LNCAP (cell line): ENCODE measurements around the gene SDHAF3.
A peak's percentile ranks its signal among the peaks of the same experiment; 100 is the strongest.

ENCODE experiments used
- TF ChIP-seq, protein P1 (sequence below): fragments of 450-650 bp; IDR thresholded peaks from 2 replicates; pipeline ENCODE4 v1.5.1; 2017; ENCODE audit warnings: mild to moderate bottlenecking

Gene SDHAF3

DNA sequence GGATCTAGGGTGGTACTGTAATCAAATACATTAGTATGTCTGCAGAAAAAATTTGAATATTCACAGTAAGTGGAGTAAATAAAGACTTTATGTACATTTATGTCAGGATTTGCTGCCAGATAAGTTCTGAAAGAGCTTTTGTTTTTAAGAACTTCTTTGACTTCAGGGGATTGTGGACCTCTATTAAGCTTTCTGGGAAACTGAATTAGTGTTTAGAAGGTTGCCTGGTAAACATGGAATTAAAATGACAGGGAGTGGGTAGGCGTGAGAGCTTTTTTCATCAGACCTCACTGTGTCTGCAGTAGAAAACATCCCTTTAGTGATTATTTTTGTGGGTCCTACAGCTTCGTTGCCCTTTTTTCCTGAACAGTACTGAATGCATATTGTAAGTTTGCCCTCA is 15.7 kb downstream of the SDHAF3 start:
- TF ChIP-seq, protein P1, sequence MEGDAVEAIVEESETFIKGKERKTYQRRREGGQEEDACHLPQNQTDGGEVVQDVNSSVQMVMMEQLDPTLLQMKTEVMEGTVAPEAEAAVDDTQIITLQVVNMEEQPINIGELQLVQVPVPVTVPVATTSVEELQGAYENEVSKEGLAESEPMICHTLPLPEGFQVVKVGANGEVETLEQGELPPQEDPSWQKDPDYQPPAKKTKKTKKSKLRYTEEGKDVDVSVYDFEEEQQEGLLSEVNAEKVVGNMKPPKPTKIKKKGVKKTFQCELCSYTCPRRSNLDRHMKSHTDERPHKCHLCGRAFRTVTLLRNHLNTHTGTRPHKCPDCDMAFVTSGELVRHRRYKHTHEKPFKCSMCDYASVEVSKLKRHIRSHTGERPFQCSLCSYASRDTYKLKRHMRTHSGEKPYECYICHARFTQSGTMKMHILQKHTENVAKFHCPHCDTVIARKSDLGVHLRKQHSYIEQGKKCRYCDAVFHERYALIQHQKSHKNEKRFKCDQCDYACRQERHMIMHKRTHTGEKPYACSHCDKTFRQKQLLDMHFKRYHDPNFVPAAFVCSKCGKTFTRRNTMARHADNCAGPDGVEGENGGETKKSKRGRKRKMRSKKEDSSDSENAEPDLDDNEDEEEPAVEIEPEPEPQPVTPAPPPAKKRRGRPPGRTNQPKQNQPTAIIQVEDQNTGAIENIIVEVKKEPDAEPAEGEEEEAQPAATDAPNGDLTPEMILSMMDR = no peak

DNA sequence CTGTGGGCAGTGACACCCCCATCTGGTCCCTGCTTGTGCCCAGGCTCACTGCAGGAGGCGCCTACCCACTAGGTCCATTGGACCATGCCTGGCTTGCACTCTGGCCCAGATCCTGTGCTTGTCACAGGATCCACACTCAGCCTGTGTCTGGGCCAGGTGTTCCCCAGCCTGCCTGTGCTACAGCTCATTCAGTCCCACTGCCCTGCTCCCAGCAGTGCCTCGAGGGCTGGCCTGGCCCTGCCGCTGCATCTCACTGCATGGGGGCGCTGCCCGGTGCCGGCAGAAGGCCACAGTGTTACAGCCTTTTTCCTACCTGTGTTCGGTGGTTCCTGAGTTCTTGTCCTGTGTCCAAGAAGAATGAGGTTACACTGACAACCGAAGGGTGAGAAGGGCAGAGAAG is 21.3 kb downstream of the SDHAF3 start:
- TF ChIP-seq, protein P1 = no peak

DNA sequence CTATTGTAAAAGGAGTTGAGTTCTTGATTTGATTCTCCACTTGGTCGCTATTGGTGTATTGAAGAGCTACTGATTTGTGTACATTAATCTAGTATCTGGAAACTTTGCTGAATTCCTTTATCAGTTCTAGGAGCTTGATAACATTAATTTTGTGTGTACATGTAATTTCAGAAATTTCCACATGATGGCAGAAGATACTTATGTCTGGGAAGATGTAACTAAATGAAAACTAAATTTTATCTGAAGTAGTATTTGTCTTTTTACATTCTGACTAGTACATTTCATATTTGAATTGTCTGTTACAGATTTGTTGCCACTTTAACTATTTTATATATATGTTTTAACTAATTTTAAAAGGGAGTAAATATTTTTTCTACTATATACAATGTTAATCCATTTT is 27.6 kb downstream of the SDHAF3 start:
- TF ChIP-seq, protein P1 = peak; percentile 73

DNA sequence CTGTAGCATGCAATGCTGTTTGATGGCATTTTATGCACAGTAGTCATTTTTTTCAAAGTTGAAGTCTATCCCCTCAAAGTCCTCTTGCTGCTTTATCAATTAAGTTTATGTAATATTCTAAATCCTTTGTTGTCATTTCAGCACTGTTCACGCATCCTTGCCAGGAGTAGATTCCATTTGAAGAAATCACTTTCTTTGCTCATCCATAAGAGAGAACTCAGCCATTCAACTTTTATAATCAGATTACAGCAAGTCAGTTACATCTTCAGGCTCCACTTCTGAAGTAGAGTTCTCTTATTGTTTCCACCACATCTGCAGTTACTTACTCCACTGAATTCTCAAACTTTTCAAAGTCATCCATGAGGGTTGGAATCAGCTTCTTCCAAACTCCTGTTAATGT is 32.3 kb downstream of the SDHAF3 start:
- TF ChIP-seq, protein P1 = no peak

DNA sequence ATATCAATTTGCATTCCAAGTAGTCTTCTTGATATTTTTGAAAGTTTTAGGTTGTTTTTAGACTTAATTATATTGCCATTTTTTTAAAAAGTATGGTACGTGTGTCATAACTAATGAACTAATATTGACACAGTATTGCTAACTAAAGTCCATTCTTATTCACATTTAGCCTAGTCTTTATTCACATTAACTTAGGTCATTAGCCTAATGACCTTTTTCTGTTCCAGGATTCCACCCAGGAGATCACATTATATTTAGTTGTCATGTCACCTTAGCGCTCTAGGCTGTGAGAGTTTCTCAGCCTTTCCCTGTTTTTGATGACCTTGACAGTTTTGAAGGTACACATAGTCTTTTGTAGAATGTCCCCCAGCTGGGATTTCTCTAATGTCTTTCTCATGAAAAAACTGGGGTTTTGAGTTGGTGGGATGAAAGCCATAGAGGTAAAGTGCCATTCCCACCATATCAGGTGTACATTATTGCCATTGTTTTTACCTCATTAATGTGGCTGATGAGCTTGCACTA is 38.5 kb downstream of the SDHAF3 start:
- TF ChIP-seq, protein P1 = no peak

DNA sequence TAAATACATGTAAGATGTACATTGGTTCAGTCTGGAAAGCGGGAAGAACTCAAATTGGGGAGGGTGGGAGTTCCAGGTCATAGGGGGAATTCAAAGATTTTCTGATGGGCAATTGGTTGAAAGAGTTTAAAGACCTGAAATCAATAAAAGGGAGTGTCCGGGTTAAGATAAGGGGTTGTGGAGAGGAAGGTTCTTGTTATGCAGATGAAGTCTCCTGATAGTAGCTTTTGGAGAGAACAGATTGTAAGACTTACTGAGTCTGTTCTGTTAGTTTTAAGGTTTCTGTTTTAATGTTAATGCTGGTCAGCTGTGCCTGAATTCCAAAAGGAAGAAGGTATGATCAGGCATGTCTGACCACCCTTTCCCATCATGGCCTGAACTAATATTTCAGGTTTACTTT is 48.8 kb downstream of the SDHAF3 start:
- TF ChIP-seq, protein P1 = no peak

DNA sequence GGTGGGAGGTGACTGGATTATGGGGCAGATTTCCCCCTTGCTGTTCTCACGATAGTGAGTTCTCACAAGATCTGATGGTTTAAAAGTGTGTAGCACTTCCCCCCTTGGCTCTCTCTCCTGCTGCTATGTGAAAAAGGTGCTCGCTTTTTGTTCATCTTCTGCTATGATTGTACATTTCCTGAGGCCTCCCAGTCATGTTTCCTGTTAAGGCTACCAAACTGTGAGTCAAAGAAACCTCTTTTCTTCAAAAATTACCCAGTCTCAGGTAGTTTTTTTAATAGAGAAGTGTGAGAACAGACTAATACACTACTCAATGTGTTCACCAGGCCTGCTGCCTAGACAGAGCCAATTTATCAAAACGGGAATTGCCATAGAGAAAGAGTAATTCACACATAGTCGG is 49.7 kb downstream of the SDHAF3 start:
- TF ChIP-seq, protein P1 = no peak

DNA sequence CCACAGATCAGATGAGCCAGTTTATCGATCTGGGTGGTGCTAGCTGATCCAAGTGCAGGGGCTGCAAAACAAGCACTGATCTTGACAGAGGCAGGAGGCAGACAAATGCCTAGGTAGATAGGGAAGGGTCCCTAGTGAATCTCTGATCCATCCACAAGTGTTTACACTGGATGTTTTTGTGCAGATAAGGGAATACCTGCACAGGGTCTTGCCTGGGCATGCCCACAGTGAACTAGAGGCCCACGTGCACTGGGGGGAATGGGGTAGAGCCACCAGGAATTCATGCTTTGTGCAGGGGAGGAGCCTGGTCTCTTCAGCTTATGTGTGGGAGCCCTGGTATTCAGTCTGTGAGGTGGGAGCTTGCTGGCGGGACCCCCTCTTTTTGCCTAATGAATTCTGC is 50.3 kb downstream of the SDHAF3 start:
- TF ChIP-seq, protein P1 = no peak
